Nucleus accumbens (tissue), 56 donors: ENCODE results near the gene ZNF620.
"Not testable (repeated sequence)": the region's sequence is repeated elsewhere in the genome, so short reads cannot be mapped to it uniquely, and the experiment has no call there.

ENCODE experiments used
- DNase-seq, 56 donors: peaks; one replicate each; lab custom pipeline; 2025; lab: John Stamatoyannopoulos, UW

ZNF620 gene

GRCh38 chr3:40499952-40500351, 5.9 kb upstream of the ZNF620 start:
- DNase-seq = no peak

- no peak for DNase-seq
Measured at GRCh38 chr3:40502034-40502433, 3.8 kb upstream of the ZNF620 start.

- DNase-seq = no peak
Measured at GRCh38 chr3:40504636-40505430, 1.0 kb upstream of the ZNF620 start.

GRCh38 chr3:40511031-40511718, 5.3 kb downstream of the ZNF620 start:
- DNase-seq = peak in 4 of 56 donors; percentile 2 to 14 (median 6)

GRCh38 chr3:40516201-40516600, 10.4 kb downstream of the ZNF620 start:
- no peak for DNase-seq

- DNase-seq = no peak
Measured at GRCh38 chr3:40518067-40518466, 12.2 kb downstream of the ZNF620 start.

GRCh38 chr3:40518848-40519247, 13.0 kb downstream of the ZNF620 start:
- no peak for DNase-seq

- no peak for DNase-seq
Measured at GRCh38 chr3:40521254-40521653, 15.4 kb downstream of the ZNF620 start.

GRCh38 chr3:40523781-40524180, 17.9 kb downstream of the ZNF620 start:
- peak in 4 of 56 donors; percentile 2 to 31 (median 2) for DNase-seq

GRCh38 chr3:40524222-40524567, 18.4 kb downstream of the ZNF620 start:
- peak in 1 of 56 donors; percentile 43 for DNase-seq

- DNase-seq = peak in 55 of 56 donors; percentile 42 to 93 (median 79)
Measured at GRCh38 chr3:40524568-40525285, 18.9 kb downstream of the ZNF620 start, which contains the start of gene ZNF621. ZNF621 (plus strand) TSS chr3:40524960; CDS start chr3:40525841, 881 bp downstream.

GRCh38 chr3:40528426-40528825, 22.6 kb downstream of the ZNF620 start:
- no peak for DNase-seq

- no peak for DNase-seq
Measured at GRCh38 chr3:40532252-40532651, 26.4 kb downstream of the ZNF620 start.

GRCh38 chr3:40534283-40534682, 28.4 kb downstream of the ZNF620 start:
- DNase-seq = no peak

GRCh38 chr3:40546816-40547215, 41.0 kb downstream of the ZNF620 start:
- DNase-seq = no peak

- no peak for DNase-seq
Measured at GRCh38 chr3:40550167-40550566, 44.3 kb downstream of the ZNF620 start.

GRCh38 chr3:40557575-40558161, 51.8 kb downstream of the ZNF620 start:
- DNase-seq = no peak

- DNase-seq = not testable (repeated sequence)
Measured at GRCh38 chr3:40562482-40562881, 56.6 kb downstream of the ZNF620 start.

- DNase-seq = not testable (repeated sequence)
Measured at GRCh38 chr3:40565629-40566028, 59.8 kb downstream of the ZNF620 start.

GRCh38 chr3:40566694-40567093, 60.9 kb downstream of the ZNF620 start:
- no peak for DNase-seq
